Measurements from ENCODE around the gene GABARAP. TPM values are rescaled to one million over a fixed set of nuclear protein-coding genes. Genes with fewer than 3 reads are reported as not detected.

The GABARAP gene
- total and polyA plus RNA-seq, 2 of the 13 experiments (the other 11 are each of a cell fraction or from before 2014, with no cell fraction given) = 161 to 310 TPM

- in situ Hi-C loops (cut with HindIII; ENCODE audit: extremely low pct_ligation_motif_present, low pct_unique_long_range_greater_than_20kb) = no loop called here
- TF ChIP-seq ARID5B (CRISPR knock-in tag; IDR thresholded peaks at IDR 0.05) (no peak), ZNF547 (CRISPR knock-in tag; IDR thresholded peaks at IDR 0.05) (no peak), TFDP1 (CRISPR knock-in tag; IDR thresholded peaks at IDR 0.05; ENCODE audit: borderline replicate concordance) (no peak), ZNF790 (CRISPR knock-in tag; IDR thresholded peaks at IDR 0.05; ENCODE audit: borderline replicate concordance) (no peak), KDM6A (CRISPR knock-in tag; IDR thresholded peaks at IDR 0.05; ENCODE audit: low read depth) (no peak), ZNF101 (CRISPR knock-in tag; IDR thresholded peaks at IDR 0.05; ENCODE audit: borderline replicate concordance, low read depth) (no peak), ZNF276 (CRISPR knock-in tag; IDR thresholded peaks at IDR 0.05; ENCODE audit: low read depth) (no peak), ZNF354B (CRISPR knock-in tag; IDR thresholded peaks at IDR 0.05) (no peak), MBNL3 (CRISPR knock-in tag; conservative IDR thresholded peaks at IDR 0.05) (no peak), ZNF501 (CRISPR knock-in tag; IDR thresholded peaks at IDR 0.05) (no peak), RNF2 (conservative IDR thresholded peaks at IDR 0.05; ENCODE audit: low read depth) (no peak), HOMEZ (CRISPR knock-in tag; IDR thresholded peaks at IDR 0.05; ENCODE audit: low read depth) (no peak), ZNF768 (CRISPR knock-in tag; IDR thresholded peaks at IDR 0.05) (no peak), ZNF839 (CRISPR knock-in tag; IDR thresholded peaks at IDR 0.05; ENCODE audit: borderline replicate concordance) (no peak)
Observed at GRCh38 chr17:7207120-7208001, 34.9 kb downstream of the GABARAP start.

More at GRCh38 chr17:7207120-7208001, 34.9 kb downstream of the GABARAP start:
- ChIA-PET POLR2A (no interaction called here), CTCF (ENCODE audit: low intra/inter-chr PET ratio, low total read pairs) (no interaction called here)
- Histone ChIP-seq H2AFZ (ENCODE audit: low read length) (no peak overlapping the region), H3K9me3 (ENCODE audit: low read length) (no peaks in the 10 kb centered on the region), H3K79me2 (ENCODE audit: insufficient read depth, low read length) (no peaks in the 10 kb centered on the region), H3K27ac (ENCODE audit: extremely low read length, insufficient read depth, low read length) (no peak overlapping the region), H3K4me3 (replicated peaks in 1 of 3; ENCODE audit: insufficient read depth in 1 of 3, low read depth in 2 of 3, low read length in 3 of 3) (no peak overlapping the region), H3K36me3 (replicated peaks in 1 of 2; ENCODE audit: control insufficient read depth in 1 of 2, insufficient read depth in 2 of 2, low read length in 2 of 2) (no peaks in the 10 kb centered on the region), H3K27me3 (ENCODE audit: control insufficient read depth in 1 of 2, insufficient read depth in 2 of 2, low read length in 2 of 2) (peaks cover 0 to 9% of the 10 kb centered on the region in 2 experiments; a peak in 2 of 5 replicates), H4K20me1 (ENCODE audit: insufficient read depth, low read length) (no peaks in the 10 kb centered on the region), H3K4me2 (ENCODE audit: low read depth, low read length) (no peak overlapping the region), H3K9ac (ENCODE audit: insufficient read depth, low read depth, low read length) (no peak overlapping the region), H3K4me1 (ENCODE audit: insufficient read depth, low read length) (no peaks in the 10 kb centered on the region)
- WGBS (ENCODE audit: low lambda C conversion rate) = 70% methylated on average over 23 of the region's 24 CpGs
- BruUV-seq (replicated peaks) = no TSS peak
- ATAC-seq (no peak), DNase-seq (ENCODE audit: low spot score) (no peak), FAIRE-seq (no peak)
- intact Hi-C loops (cut with micrococcal nuclease; ENCODE audit: unreplicated experiment) = no loop called here
